ENCODE measurements around the gene MARCHF2.

- TF ChIP-seq CTCF (IDR thresholded peaks at IDR 0.05) = no peak
- TF ChIP-seq POLR2A (IDR thresholded peaks at IDR 0.05) = no peak
These were observed 41.9 kb downstream of the MARCHF2 start for GRCh38 chr19:8455018-8455417.
